GM10266 (cell line): ENCODE results near the gene NEGR1.

Source experiments
- DNase-seq: peaks from one replicate; pipeline ENCODE4 v3.0.0; 2012; ENCODE audit errors: extremely low spot score
- CTCF ChIP-seq: IDR thresholded peaks from 2 replicates; pipeline ENCODE4 v1.5.1; 2012; ENCODE audit warnings: mild to moderate bottlenecking, low read depth; ENCODE audit not compliant: control insufficient read depth, insufficient read depth; ENCODE audit errors: missing control alignments

The NEGR1 gene

GRCh38 chr1:71850515-71850914 lies 431.8 kb downstream of the NEGR1 start:
- no peak for DNase-seq

GRCh38 chr1:71843012-71843411 lies 439.3 kb downstream of the NEGR1 start:
- no peak for DNase-seq

More at GRCh38 chr1:71850515-71850914, 431.8 kb downstream of the NEGR1 start:
- TF ChIP-seq CTCF: no peak

GRCh38 chr1:71839876-71840275 lies 442.5 kb downstream of the NEGR1 start:
- TF ChIP-seq CTCF: no peak
- no peak for DNase-seq

More at GRCh38 chr1:71843012-71843411, 439.3 kb downstream of the NEGR1 start:
- TF ChIP-seq CTCF: no peak

GRCh38 chr1:71836904-71837303 lies 445.4 kb downstream of the NEGR1 start:
- no peak for DNase-seq
- TF ChIP-seq CTCF: no peak

GRCh38 chr1:71835442-71835813 lies 446.9 kb downstream of the NEGR1 start:
- no peak for DNase-seq
- no peak for TF ChIP-seq CTCF

- no peak for DNase-seq
- TF ChIP-seq CTCF: no peak
These were observed 447.5 kb downstream of the NEGR1 start for GRCh38 chr1:71834601-71835441.

GRCh38 chr1:71831646-71832045 lies 450.7 kb downstream of the NEGR1 start:
- DNase-seq: no peak

More at GRCh38 chr1:71831646-71832045, 450.7 kb downstream of the NEGR1 start:
- TF ChIP-seq CTCF: no peak
